Neuronal stem cell (in vitro differentiated cells): ENCODE results near the gene ZNF189.

Experiments used
- DNase-seq: peaks from one replicate; pipeline ENCODE4 v3.0.0-alpha.2; 2013; ENCODE audit warnings: low spot score
- H2AFZ ChIP-seq: one replicate; pipeline ENCODE4 v1.6.1; 2013; ENCODE audit warnings: mild to moderate bottlenecking, low read length, inconsistent platforms
- H2AK5ac ChIP-seq: 2 replicates; pipeline ENCODE4 v1.6.1; 2013; ENCODE audit warnings: low read depth, mild to moderate bottlenecking, inconsistent platforms, low read length, moderate library complexity, mixed read lengths
- H2BK120ac ChIP-seq: 2 replicates; pipeline ENCODE4 v1.6.1; 2013; ENCODE audit warnings: low read depth, mild to moderate bottlenecking, inconsistent platforms, low read length, moderate library complexity, mixed read lengths
- H2BK12ac ChIP-seq: one replicate; pipeline ENCODE4 v1.6.1; 2013; ENCODE audit warnings: low read length, inconsistent platforms
- H2BK15ac ChIP-seq: 2 replicates; pipeline ENCODE4 v1.6.1; 2013; ENCODE audit warnings: mild to moderate bottlenecking, low read length, inconsistent platforms, mixed read lengths
- H2BK5ac ChIP-seq: one replicate; pipeline ENCODE4 v1.6.1; 2013; ENCODE audit warnings: inconsistent platforms, mild to moderate bottlenecking, low read length, moderate library complexity
- H3K14ac ChIP-seq: one replicate; pipeline ENCODE4 v1.6.1; 2013; ENCODE audit warnings: low read length, inconsistent platforms
- H3K18ac ChIP-seq: 2 replicates; pipeline ENCODE4 v1.6.1; 2013; ENCODE audit warnings: low read length, inconsistent platforms
- H3K23ac ChIP-seq: 2 replicates; pipeline ENCODE4 v1.6.1; 2013; ENCODE audit warnings: low read depth, mild to moderate bottlenecking, mixed read lengths, low read length, inconsistent platforms; ENCODE audit not compliant: poor library complexity
- H3K27ac ChIP-seq: replicated peaks from 3 replicates; pipeline ENCODE4 v1.5.1; 2013; ENCODE audit warnings: low read length, inconsistent platforms
- H3K27me3 ChIP-seq, 3 experiments: 2 replicates each; pipeline ENCODE4 v1.6.1; 2013; ENCODE audit warnings: low read length in 3 of 3, mild to moderate bottlenecking in 2 of 3, inconsistent platforms in 1 of 3, low read depth in 1 of 3, mixed read lengths in 1 of 3, moderate library complexity in 1 of 3; ENCODE audit not compliant: control insufficient read depth in 3 of 3, insufficient read depth in 3 of 3
- H3K36me3 ChIP-seq, 2 donors: replicated peaks in 1 of 2; 2 replicates each; pipeline ENCODE4 v1.6.1; 2013; ENCODE audit warnings: low read length in 2 of 2; ENCODE audit not compliant: control insufficient read depth in 2 of 2, insufficient read depth in 2 of 2
- H3K4ac ChIP-seq: 2 replicates; pipeline ENCODE4 v1.6.1; 2013; ENCODE audit warnings: inconsistent platforms, mild to moderate bottlenecking, low read length, moderate library complexity
- H3K4me1 ChIP-seq, 2 donors: 1 replicate in 1 of 2; 2 replicates in 1 of 2; pipeline ENCODE4 v1.6.1; 2013; ENCODE audit warnings: low read length in 2 of 2, low read depth in 1 of 2; ENCODE audit not compliant: control insufficient read depth in 2 of 2, insufficient read depth in 1 of 2
- H3K4me2 ChIP-seq: one replicate; pipeline ENCODE4 v1.6.1; 2013; ENCODE audit warnings: mild to moderate bottlenecking, low read length, inconsistent platforms; ENCODE audit not compliant: insufficient read depth, poor library complexity, severe bottlenecking
- H3K4me3 ChIP-seq, 2 donors: 2 replicates each; pipeline ENCODE4 v1.5.1; 2013; ENCODE audit warnings: low read length in 2 of 2, mild to moderate bottlenecking in 2 of 2, inconsistent platforms in 1 of 2, moderate library complexity in 1 of 2
- H3K79me1 ChIP-seq: one replicate; pipeline ENCODE4 v1.6.1; 2013; ENCODE audit warnings: low read depth, mild to moderate bottlenecking, inconsistent platforms, low read length, moderate library complexity
- H3K9ac ChIP-seq: one replicate; pipeline ENCODE4 v1.6.1; 2013; ENCODE audit warnings: mild to moderate bottlenecking, low read depth, low read length, inconsistent platforms; ENCODE audit not compliant: poor library complexity
- H3K9me3 ChIP-seq, 2 donors: replicated peaks in 1 of 2; 2 replicates each; pipeline versions ENCODE3 to v1.6.1; 2013; ENCODE audit warnings: low read length in 2 of 2, mild to moderate bottlenecking in 2 of 2, inconsistent platforms in 1 of 2, low read depth in 1 of 2, mixed read lengths in 1 of 2, moderate library complexity in 1 of 2; ENCODE audit not compliant: control insufficient read depth in 2 of 2, insufficient read depth in 1 of 2
- H4K8ac ChIP-seq: one replicate; pipeline ENCODE4 v1.6.1; 2013; ENCODE audit warnings: low read depth, mild to moderate bottlenecking, inconsistent platforms, low read length, moderate library complexity
- H4K91ac ChIP-seq: one replicate; pipeline ENCODE4 v1.6.1; 2013; ENCODE audit warnings: low read length, low read depth, mild to moderate bottlenecking, inconsistent platforms; ENCODE audit not compliant: poor library complexity
- WGBS, 2 donors: extraction: QIAGEN DNeasy Blood & Tissue Kit; methylation state at CpG; one replicate each; pipeline ENCODE4 v1.1.7; 2013; ENCODE audit warnings: missing lambda C conversion rate in 2 of 2, mixed read lengths in 1 of 2; ENCODE audit not compliant: insufficient read length in 2 of 2, insufficient replicate concordance in 1 of 2; ENCODE audit errors: extremely low coverage in 2 of 2; 5-methylcytosine and 5-hydroxymethylcytosine counted together

The ZNF189 gene

DNA sequence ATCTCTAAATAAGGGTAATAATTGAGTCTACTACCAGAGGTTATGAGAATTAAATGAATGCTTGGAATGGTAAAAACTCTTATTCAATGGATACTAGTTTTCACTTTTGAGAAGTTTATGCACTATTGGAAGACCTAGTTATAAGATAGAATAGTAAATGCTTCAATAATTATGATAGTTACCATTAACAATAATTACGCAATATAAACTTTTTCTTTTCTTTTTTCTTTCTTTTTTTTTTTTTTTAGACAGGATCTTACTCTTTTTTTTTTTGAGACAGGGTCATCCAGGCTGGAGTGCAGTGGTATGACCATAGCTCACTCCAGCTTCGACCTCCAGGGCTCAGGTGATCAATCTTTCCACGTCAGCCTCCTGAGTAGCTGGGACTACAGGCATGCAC is 30.3 kb downstream of the ZNF189 start:
- H2BK15ac ChIP-seq = no peak overlapping the region
- no peak for DNase-seq

DNA sequence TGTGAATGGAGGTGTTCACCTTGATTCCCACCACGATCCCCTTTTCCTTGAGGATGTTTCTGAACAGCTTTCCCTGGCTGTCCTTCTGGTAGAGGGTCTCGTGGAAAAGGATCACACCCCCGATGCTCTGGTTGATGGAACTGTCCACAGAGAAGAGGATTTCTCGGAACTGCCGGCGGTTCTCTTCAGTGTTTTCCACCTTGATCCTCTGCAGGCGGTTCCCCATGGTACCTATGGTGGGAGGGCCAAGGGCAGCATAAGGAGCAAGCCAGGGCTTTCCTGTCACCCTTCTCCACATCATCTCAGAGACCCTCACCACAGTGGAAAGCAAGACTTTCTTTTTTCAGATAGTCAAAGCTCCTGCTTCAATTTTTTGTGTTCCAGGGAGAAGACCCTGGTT is 31.1 kb downstream of the ZNF189 start:
- no peak overlapping the region for H2BK120ac ChIP-seq
- peaks cover 0 to 21% (median 0%) of the 10 kb centered on the region in 3 experiments for H3K27me3 ChIP-seq
- H3K9ac ChIP-seq = no peak overlapping the region
- no peak overlapping the region for H3K4ac ChIP-seq
- no peak overlapping the region for H4K91ac ChIP-seq
- no peak overlapping the region for H3K23ac ChIP-seq
- no peak for DNase-seq
- H3K4me2 ChIP-seq = no peak overlapping the region
- H2AK5ac ChIP-seq = no peak overlapping the region
- H3K18ac ChIP-seq = no peak overlapping the region
- no CpG with 5 or more reads among the region's 7 CpGs for WGBS, 2 donors
- no peak overlapping the region for H4K8ac ChIP-seq
- H2BK15ac ChIP-seq = no peak overlapping the region
- no peaks in the 10 kb centered on the region for H3K9me3 ChIP-seq
- H3K4me1 ChIP-seq = peaks cover 0 to 2% of the 10 kb centered on the region in 2 donors
- no peaks in the 10 kb centered on the region for H3K36me3 ChIP-seq
- no peaks in the 10 kb centered on the region for H3K79me1 ChIP-seq
- no peak overlapping the region for H2AFZ ChIP-seq
- no peak overlapping the region for H2BK12ac ChIP-seq
- no peak overlapping the region for H2BK5ac ChIP-seq
- H3K4me3 ChIP-seq = no peak overlapping the region
- H3K14ac ChIP-seq = no peak overlapping the region
- H3K27ac ChIP-seq = no peak overlapping the region

More for the DNA sequence above, 30.3 kb downstream of the ZNF189 start:
- H3K18ac ChIP-seq = no peak overlapping the region
- no peak overlapping the region for H2BK12ac ChIP-seq
- no peak overlapping the region for H2AFZ ChIP-seq
- H3K27ac ChIP-seq = no peak overlapping the region
- H3K27me3 ChIP-seq = peaks cover 0 to 18% (median 0%) of the 10 kb centered on the region in 3 experiments
- no peaks in the 10 kb centered on the region for H3K9me3 ChIP-seq
- H4K8ac ChIP-seq = no peak overlapping the region
- no peak overlapping the region for H3K4me3 ChIP-seq
- no CpG with 5 or more reads among the region's 3 CpGs for WGBS, 2 donors
- no peak overlapping the region for H3K23ac ChIP-seq
- H4K91ac ChIP-seq = no peak overlapping the region
- no peaks in the 10 kb centered on the region for H3K79me1 ChIP-seq
- H3K4me1 ChIP-seq = peaks cover 0 to 2% of the 10 kb centered on the region in 2 donors
- no peaks in the 10 kb centered on the region for H3K36me3 ChIP-seq
- H2BK120ac ChIP-seq = no peak overlapping the region
- no peak overlapping the region for H3K14ac ChIP-seq
- H3K4me2 ChIP-seq = no peak overlapping the region
- H3K9ac ChIP-seq = no peak overlapping the region
- H2BK5ac ChIP-seq = no peak overlapping the region
- H2AK5ac ChIP-seq = no peak overlapping the region
- H3K4ac ChIP-seq = no peak overlapping the region

DNA sequence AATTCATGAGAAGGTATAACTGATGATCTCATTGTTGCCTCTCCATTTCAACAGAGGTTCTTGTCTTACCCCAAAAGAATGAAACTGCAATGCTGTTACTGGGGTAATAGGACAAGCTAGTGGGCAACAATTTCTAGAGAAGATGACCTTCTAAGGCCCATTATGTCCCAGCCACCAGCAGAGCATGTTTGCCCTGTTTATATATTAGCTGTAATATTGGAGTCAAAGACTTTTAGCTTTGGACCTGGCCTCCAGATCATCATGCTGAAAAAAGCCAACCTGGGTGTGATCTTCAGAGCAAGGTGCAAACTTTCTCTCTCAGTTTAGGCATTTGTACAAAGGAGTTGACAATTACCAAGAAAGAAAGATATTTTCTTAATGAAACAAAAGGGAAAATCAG is 33.5 kb downstream of the ZNF189 start:
- no peak overlapping the region for H4K8ac ChIP-seq
- no peak overlapping the region for H2BK12ac ChIP-seq
- H3K27me3 ChIP-seq = peaks cover 0 to 21% (median 0%) of the 10 kb centered on the region in 3 experiments
- no peak overlapping the region for H3K4ac ChIP-seq
- no peak overlapping the region for H3K23ac ChIP-seq
- no peak for DNase-seq
- no peaks in the 10 kb centered on the region for H3K79me1 ChIP-seq
- peaks cover 0 to 2% of the 10 kb centered on the region in 2 donors for H3K4me1 ChIP-seq
- H2BK120ac ChIP-seq = no peak overlapping the region
- H3K9me3 ChIP-seq = no peaks in the 10 kb centered on the region
- no peak overlapping the region for H4K91ac ChIP-seq
- no peak overlapping the region for H3K14ac ChIP-seq
- H2BK5ac ChIP-seq = no peak overlapping the region
- no peak overlapping the region for H2AK5ac ChIP-seq
- H3K4me2 ChIP-seq = no peak overlapping the region
- H2BK15ac ChIP-seq = no peak overlapping the region
- H3K27ac ChIP-seq = no peak overlapping the region
- H2AFZ ChIP-seq = no peak overlapping the region
- H3K36me3 ChIP-seq = no peaks in the 10 kb centered on the region
- H3K9ac ChIP-seq = no peak overlapping the region
- H3K18ac ChIP-seq = no peak overlapping the region
- H3K4me3 ChIP-seq = no peak overlapping the region

DNA sequence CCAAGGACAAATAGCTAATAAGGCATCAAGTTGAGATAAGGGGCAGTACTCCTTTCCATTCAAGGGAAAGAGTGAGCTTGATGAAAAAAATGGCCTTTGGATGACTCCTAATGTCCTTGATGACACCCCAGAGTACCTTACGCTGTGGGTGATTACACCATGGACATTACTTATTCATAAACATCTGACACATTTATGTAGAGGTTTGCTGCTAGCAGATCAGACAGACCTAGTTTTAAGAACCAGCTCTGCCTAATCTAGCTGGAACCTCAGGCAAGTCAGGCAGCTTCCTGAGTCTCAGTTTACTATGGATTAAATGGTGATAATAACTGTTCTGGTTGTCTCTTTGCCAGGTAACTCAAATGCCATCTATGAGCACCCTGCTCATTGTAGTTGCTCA is 34.1 kb downstream of the ZNF189 start:
- Histone ChIP-seq H3K4me2 (no peak overlapping the region), H3K79me1 (no peaks in the 10 kb centered on the region), H3K18ac (no peak overlapping the region), H3K4ac (no peak overlapping the region), H2BK120ac (no peak overlapping the region), H4K91ac (no peak overlapping the region), H2AK5ac (no peak overlapping the region), H2BK15ac (no peak overlapping the region), H2AFZ (no peak overlapping the region), H3K14ac (no peak overlapping the region), H3K27me3 (peaks cover 0 to 25% (median 0%) of the 10 kb centered on the region in 3 experiments), H2BK12ac (no peak overlapping the region), H3K36me3 (no peaks in the 10 kb centered on the region), H3K23ac (no peak overlapping the region), H3K9me3 (no peaks in the 10 kb centered on the region), H3K4me1 (no peaks in the 10 kb centered on the region), H3K9ac (no peak overlapping the region), H4K8ac (no peak overlapping the region), H3K4me3 (no peak overlapping the region), H2BK5ac (no peak overlapping the region), H3K27ac (no peak overlapping the region)
- no peak for DNase-seq
- WGBS, 2 donors = no CpG with 5 or more reads among the region's 1 CpG
